ENCODE data around the gene THSD4.

The THSD4 gene

DNA sequence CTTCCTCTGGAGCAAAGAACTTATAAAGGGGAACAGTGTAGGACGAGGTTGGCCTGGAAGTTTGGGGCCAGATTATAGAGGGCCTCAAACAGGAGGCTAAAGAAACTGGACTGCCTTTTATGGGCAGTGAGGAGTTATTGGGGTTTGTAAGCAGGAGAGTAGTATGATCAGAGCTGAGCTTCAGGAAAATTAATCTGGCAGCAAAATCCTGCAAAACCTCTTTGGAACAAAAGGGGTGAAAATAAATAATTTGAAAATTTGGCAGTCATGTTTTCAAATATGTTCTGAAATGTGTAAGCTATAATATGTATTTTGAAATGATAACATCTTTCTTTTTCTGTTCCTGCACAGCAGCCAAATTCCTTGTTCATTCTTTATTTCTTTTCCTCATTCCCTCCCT is 164.9 kb downstream of the THSD4 start:
- H3K4me3 ChIP-seq (ENCODE audit: control insufficient read depth, low read depth, low read length): no peak overlapping the region
- TF ChIP-seq CTCF (conservative IDR thresholded peaks at IDR 0.05; ENCODE audit: control insufficient read depth, insufficient read depth, low read depth, low read length): no peak
- DNase-seq (ENCODE audit: low read depth): no peak

DNA sequence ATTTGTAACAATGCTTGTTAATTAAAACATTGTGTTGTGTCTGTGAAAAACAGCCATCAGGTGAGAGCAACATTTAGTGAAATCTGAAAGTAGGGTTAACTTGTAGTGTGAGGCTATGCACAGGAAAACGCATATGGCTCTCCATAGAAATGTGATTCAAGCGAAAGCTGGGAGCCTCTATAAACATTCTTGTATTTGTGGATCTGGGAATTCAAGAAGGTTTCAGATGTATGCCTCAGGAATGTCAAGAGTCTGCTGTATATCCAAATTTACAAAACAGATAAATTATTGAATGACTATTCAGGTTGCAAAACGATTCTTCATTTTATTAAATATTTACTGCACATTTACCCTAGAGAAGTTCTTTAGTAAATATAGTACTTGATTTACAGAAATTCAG is 166.0 kb downstream of the THSD4 start:
- TF ChIP-seq CTCF (conservative IDR thresholded peaks at IDR 0.05; ENCODE audit: control insufficient read depth, insufficient read depth, low read depth, low read length): no peak
- H3K4me3 ChIP-seq (ENCODE audit: control insufficient read depth, low read depth, low read length): no peak overlapping the region
- DNase-seq (ENCODE audit: low read depth): no peak

DNA sequence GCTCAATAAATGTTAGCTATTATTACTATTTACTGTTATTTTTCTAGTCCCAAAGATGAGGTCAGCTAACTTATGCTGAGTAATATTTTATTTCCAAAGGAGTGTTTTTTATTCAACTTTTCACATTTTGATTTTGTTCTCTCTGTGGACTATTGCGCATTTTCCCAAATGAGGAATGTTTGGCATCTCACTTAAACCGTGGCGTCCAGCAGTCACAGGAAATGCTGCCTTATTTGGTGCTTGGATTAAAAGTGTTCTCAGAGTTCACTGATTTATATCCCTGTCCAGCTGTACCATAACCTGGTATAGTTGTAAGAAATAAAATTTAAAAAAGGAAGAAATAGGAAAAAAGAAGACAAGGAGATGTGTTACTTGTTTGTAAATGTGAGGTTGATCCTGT is 166.8 kb downstream of the THSD4 start:
- TF ChIP-seq CTCF (conservative IDR thresholded peaks at IDR 0.05; ENCODE audit: control insufficient read depth, insufficient read depth, low read depth, low read length): no peak
- no peak overlapping the region for H3K4me3 ChIP-seq (ENCODE audit: control insufficient read depth, low read depth, low read length)
- DNase-seq (ENCODE audit: low read depth): peak; percentile 75

- no peak for DNase-seq (ENCODE audit: low read depth)
- no peak for TF ChIP-seq CTCF (conservative IDR thresholded peaks at IDR 0.05; ENCODE audit: control insufficient read depth, insufficient read depth, low read depth, low read length)
- H3K4me3 ChIP-seq (ENCODE audit: control insufficient read depth, low read depth, low read length): no peak overlapping the region
These were observed 173.2 kb downstream of the THSD4 start for GRCh38 chr15:71288348-71288955.

DNA sequence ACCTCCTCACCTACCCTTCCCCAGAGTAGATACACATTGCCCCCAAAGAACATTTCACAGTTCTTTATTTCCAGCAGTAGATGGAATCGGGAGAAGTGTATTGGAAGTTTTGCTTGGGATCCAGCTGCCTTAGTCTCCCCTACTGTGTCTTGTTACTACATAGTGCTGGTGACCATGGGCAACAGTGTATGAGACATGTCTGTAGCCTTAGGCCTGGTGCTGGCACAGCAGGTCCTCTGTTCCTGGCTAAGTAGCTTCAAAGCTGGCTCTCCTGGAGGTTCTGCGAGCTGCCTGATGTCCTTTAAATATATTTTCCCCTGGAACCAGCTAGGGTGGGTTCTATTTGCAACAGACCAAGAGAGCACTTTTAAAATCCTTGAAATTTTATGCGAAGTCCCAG is 174.7 kb downstream of the THSD4 start:
- no peak for DNase-seq (ENCODE audit: low read depth)
- H3K4me3 ChIP-seq (ENCODE audit: control insufficient read depth, low read depth, low read length): no peak overlapping the region
- TF ChIP-seq CTCF (conservative IDR thresholded peaks at IDR 0.05; ENCODE audit: control insufficient read depth, insufficient read depth, low read depth, low read length): no peak

GRCh38 chr15:71290881-71291635 is 175.8 kb downstream of the THSD4 start:
- H3K4me3 ChIP-seq (ENCODE audit: control insufficient read depth, low read depth, low read length): no peak overlapping the region
- no peak for DNase-seq (ENCODE audit: low read depth)
- no peak for TF ChIP-seq CTCF (conservative IDR thresholded peaks at IDR 0.05; ENCODE audit: control insufficient read depth, insufficient read depth, low read depth, low read length)
